Gastrocnemius medialis (tissue), 4 donors: Measurements from ENCODE around the gene CRCP. TPM values are rescaled to one million over a fixed set of nuclear protein-coding genes. Genes with fewer than 3 reads are reported as not detected.
A peak's percentile ranks its signal among the peaks of the same experiment; 100 is the strongest.

ENCODE experiments used
- ATAC-seq, 2 donors: fragments of 150-250 bp; one replicate each; pipeline ENCODE4 v1.9.1; 2016
- DNase-seq, 2 donors: peaks; one replicate each; pipeline ENCODE4 v3.0.0-alpha.2; 2019
- H3K27ac ChIP-seq, 4 donors: fragments of 200-600 bp; sonication (generic); 1 replicate in 1 of 4; 2 replicates in 3 of 4; pipeline ENCODE4 v1.5.1; 2016 to 2018; ENCODE audit warnings: mild to moderate bottlenecking in 2 of 4, moderate library complexity in 1 of 4
- H3K27me3 ChIP-seq, 3 donors: fragments of 200-600 bp; sonication (generic) in 2 of 3; 1 replicate in 1 of 3; 2 replicates in 2 of 3; pipeline versions ENCODE4 v1.5.1 to v1.6.0; 2016 to 2019; ENCODE audit warnings: mild to moderate bottlenecking in 1 of 3, moderate library complexity in 1 of 3
- H3K36me3 ChIP-seq, 2 donors: fragments of 200-600 bp; sonication (generic) in 1 of 2; one replicate each; pipeline ENCODE4 v1.5.1; 2017 to 2018
- H3K4me1 ChIP-seq, 2 donors: fragments of 200-600 bp; sonication (generic) in 1 of 2; one replicate each; pipeline ENCODE4 v1.5.1; 2016 to 2017; ENCODE audit warnings: mild to moderate bottlenecking in 2 of 2
- H3K4me3 ChIP-seq, 4 donors: fragments of 200-600 bp; sonication (generic) in 3 of 4; 1 replicate in 1 of 4; 2 replicates in 3 of 4; pipeline ENCODE4 v1.5.1; 2016 to 2019; ENCODE audit warnings: mild to moderate bottlenecking in 2 of 4
- H3K9me3 ChIP-seq, 3 donors: fragments of 200-600 bp; sonication (generic) in 2 of 3; 1 replicate in 1 of 3; 2 replicates in 2 of 3; pipeline ENCODE4 v1.5.1; 2016 to 2019
- POLR2A ChIP-seq, 2 donors: fragments of 450-650 bp; IDR thresholded peaks; one replicate each; pipeline ENCODE4 v1.6.1; 2017; ENCODE audit warnings: antibody characterized with exemption in 2 of 2, mild to moderate bottlenecking in 2 of 2, moderate library complexity in 2 of 2
- in situ Hi-C, 4 donors: fragments of 200-750 bp; cut with MboI; loops; one replicate each; pipeline versions ENCODE4 v1.15.0 to v1.8.0; 2017; ENCODE audit warnings: low sequenced_read_pairs in 4 of 4
- intact Hi-C: fragments of 100-400 bp; cut with DNase I; formaldehyde crosslinking; loops from one replicate; pipeline ENCODE4 v1.15.1; 2023; ENCODE audit warnings: low total_unique reads
- total RNA-seq, 4 donors: library from RNA; depleted of rRNA; stranded (reverse); fragments of >200 nt; gene quantifications; one replicate each; pipeline versions ENCODE4 v1.1.0 to v1.2.3, GENCODE V29; 2016
- TF ChIP-seq, protein P1 (sequence below), 5 experiments: fragments of 450-650 bp in 3 of 5; fragments of 200-600 bp in 2 of 5; sonication (generic) in 2 of 5; IDR thresholded peaks in 4 of 5; conservative IDR thresholded peaks in 1 of 5; 1 replicate in 4 of 5; 2 replicates in 1 of 5; pipeline ENCODE4 v1.5.1; 2016 to 2019; ENCODE audit warnings: antibody characterized with exemption in 5 of 5, mild to moderate bottlenecking in 3 of 5, moderate library complexity in 3 of 5

Gene CRCP
- total RNA-seq, 4 donors from 2014 or later: 19.2 to 21.3 (median 20.4) TPM

DNA sequence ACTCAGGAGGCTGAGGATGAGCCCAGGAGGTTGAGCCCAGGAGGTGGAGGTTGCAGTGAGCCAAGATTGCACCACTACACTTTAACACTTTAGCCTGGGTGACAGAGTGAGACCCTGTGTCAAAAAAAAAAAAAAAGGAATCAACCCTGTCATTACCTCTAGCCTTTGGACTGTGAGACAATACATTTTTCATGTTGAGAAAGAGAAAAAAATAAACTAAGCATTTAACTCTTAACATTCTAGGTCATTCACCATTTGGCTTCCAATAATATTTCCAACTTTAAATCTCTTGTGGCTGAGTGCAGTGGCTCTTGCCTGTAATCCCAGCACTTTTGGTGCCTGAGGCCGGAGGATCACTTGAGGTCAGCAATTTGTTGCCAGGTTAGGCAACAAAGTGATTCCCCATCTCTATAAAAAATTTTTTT, 48.6 kb downstream of the CRCP start:
- ATAC-seq: peak; percentile 45 to 78
- no peak overlapping the region for H3K27ac ChIP-seq
- in situ Hi-C loops (no loop called here), intact Hi-C loops (no loop called here)
- peaks cover 0 to 6% of the 10 kb centered on the region in 2 donors for H3K36me3 ChIP-seq
- H3K27me3 ChIP-seq: no peaks in the 10 kb centered on the region
- no peaks in the 10 kb centered on the region for H3K9me3 ChIP-seq
- no peaks in the 10 kb centered on the region for H3K4me1 ChIP-seq
- no peak for TF ChIP-seq POLR2A (IDR thresholded peaks at IDR 0.05)
- TF ChIP-seq, protein P1, sequence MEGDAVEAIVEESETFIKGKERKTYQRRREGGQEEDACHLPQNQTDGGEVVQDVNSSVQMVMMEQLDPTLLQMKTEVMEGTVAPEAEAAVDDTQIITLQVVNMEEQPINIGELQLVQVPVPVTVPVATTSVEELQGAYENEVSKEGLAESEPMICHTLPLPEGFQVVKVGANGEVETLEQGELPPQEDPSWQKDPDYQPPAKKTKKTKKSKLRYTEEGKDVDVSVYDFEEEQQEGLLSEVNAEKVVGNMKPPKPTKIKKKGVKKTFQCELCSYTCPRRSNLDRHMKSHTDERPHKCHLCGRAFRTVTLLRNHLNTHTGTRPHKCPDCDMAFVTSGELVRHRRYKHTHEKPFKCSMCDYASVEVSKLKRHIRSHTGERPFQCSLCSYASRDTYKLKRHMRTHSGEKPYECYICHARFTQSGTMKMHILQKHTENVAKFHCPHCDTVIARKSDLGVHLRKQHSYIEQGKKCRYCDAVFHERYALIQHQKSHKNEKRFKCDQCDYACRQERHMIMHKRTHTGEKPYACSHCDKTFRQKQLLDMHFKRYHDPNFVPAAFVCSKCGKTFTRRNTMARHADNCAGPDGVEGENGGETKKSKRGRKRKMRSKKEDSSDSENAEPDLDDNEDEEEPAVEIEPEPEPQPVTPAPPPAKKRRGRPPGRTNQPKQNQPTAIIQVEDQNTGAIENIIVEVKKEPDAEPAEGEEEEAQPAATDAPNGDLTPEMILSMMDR (IDR thresholded peaks at IDR 0.05 in 4 of 5, conservative IDR thresholded peaks at IDR 0.05 in 1 of 5): no peak
- peak in 1 of 2 donors; percentile 50 for DNase-seq
- H3K4me3 ChIP-seq: no peak overlapping the region

DNA sequence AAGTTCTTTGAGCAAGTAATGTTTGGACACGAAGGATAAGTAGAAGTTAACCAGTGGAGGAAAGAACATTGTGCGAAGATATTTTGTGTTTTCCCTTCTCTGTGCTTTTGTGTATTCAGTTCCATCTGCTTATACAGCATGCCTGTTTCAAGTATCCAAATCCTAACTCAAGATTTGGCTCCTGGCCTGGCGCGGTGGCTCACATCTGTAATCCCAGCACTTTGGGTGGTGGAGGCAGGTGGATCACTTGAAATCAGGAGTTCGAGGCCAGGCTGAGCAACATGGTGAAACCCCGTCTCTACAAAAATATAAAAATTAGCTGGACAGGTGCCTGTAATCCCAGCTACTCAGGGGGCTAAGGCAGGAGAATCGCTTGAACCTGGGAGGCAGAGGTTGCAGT, 49.7 kb downstream of the CRCP start:
- in situ Hi-C loops: no loop called here

DNA sequence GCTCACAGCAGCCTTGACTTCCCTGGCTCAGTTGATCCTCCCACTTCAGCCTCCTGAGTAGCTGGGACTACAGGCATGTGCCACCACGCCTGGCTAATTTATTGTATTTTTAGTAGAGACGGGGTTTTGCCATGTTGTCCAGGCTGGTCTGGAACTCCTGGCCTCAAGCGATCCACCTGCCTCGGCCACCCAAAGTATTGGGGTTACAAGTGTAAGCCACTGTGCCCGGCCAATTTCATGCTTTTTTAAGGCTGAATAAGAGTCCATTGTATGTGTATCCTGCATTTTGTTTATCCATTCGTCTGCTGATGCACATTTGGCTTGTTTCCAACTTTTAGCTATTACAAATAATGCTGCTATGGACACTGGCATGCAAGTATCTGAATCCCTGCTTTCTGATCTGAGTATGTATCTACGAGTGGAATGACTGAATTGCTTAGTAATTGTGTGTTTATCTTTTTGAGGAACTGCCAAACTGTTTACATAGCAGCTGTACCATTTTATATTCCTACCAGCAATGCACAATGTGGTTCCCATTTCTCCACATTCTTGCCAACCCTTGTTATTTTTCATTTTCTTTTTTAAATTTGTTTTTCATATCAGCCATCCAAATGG, 53.2 kb downstream of the CRCP start:
- Histone ChIP-seq H3K9me3 (no peaks in the 10 kb centered on the region), H3K4me1 (no peaks in the 10 kb centered on the region), H3K36me3 (no peaks in the 10 kb centered on the region), H3K27ac (no peak overlapping the region), H3K27me3 (no peaks in the 10 kb centered on the region), H3K4me3 (no peak overlapping the region)
- no peak for DNase-seq
- intact Hi-C loops (no loop called here), in situ Hi-C loops (no loop called here)
- TF ChIP-seq, protein P1 (IDR thresholded peaks at IDR 0.05 in 4 of 5, conservative IDR thresholded peaks at IDR 0.05 in 1 of 5): no peak
- TF ChIP-seq POLR2A (IDR thresholded peaks at IDR 0.05): no peak
- ATAC-seq: no peak

More for the DNA sequence above, 49.7 kb downstream of the CRCP start:
- no peak overlapping the region for H3K27ac ChIP-seq
- no peaks in the 10 kb centered on the region for H3K4me1 ChIP-seq
- DNase-seq: no peak
- H3K36me3 ChIP-seq: no peaks in the 10 kb centered on the region
- no peak for ATAC-seq
- no peaks in the 10 kb centered on the region for H3K27me3 ChIP-seq
- H3K9me3 ChIP-seq: no peaks in the 10 kb centered on the region
- intact Hi-C loops: no loop called here
- TF ChIP-seq POLR2A (IDR thresholded peaks at IDR 0.05): no peak
- TF ChIP-seq, protein P1 (IDR thresholded peaks at IDR 0.05 in 4 of 5, conservative IDR thresholded peaks at IDR 0.05 in 1 of 5): no peak
- no peak overlapping the region for H3K4me3 ChIP-seq

DNA sequence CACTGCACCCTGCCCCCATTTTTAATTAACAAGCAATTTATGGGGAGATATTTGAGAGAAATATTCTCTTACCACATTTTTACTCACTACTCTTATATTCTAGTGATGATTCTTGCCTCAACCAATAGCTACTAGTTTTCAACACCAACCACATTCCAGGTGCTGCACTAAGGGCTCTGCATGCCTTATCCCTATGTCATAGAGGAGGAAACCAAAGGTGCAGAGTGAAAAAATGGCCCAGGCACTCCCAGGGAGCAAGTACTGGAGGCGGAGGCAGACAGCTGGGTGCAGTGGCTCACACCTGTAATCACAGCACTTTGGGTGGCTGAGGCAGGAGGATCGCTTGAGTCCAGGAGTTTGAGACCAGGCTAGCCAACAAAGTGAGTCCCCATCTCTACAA, 55.0 kb downstream of the CRCP start:
- Histone ChIP-seq H3K4me3 (no peak overlapping the region), H3K36me3 (no peaks in the 10 kb centered on the region), H3K27me3 (no peaks in the 10 kb centered on the region), H3K27ac (peak overlapping the region in 1 of 4 donors; percentile 71), H3K4me1 (no peaks in the 10 kb centered on the region), H3K9me3 (no peaks in the 10 kb centered on the region)
- no peak for TF ChIP-seq POLR2A (IDR thresholded peaks at IDR 0.05)
- TF ChIP-seq, protein P1 (IDR thresholded peaks at IDR 0.05 in 4 of 5, conservative IDR thresholded peaks at IDR 0.05 in 1 of 5): no peak
- DNase-seq: no peak
- intact Hi-C loops: no loop called here
- no peak for ATAC-seq
- in situ Hi-C loops: no loop called here
